Measurements from ENCODE around the gene RGS12. TPM values are rescaled to one million over a fixed set of nuclear protein-coding genes. Genes with fewer than 3 reads are reported as not detected.

Gene RGS12
- total RNA-seq, 1 donor from 2014 or later, result 28.2 TPM

GRCh38 chr4:3330707-3331106 is 37.9 kb downstream of the RGS12 start:
- Histone ChIP-seq H3K9me3 (ENCODE audit: control insufficient read depth in 3 of 3, low read length in 3 of 3) (no peaks in the 10 kb centered on the region), H3K36me3 (ENCODE audit: control insufficient read depth in 3 of 3, insufficient read depth in 3 of 3, low read length in 3 of 3) (no peaks in the 10 kb centered on the region), H3K4me3 (ENCODE audit: low read length in 3 of 3) (no peak overlapping the region), H3K27ac (ENCODE audit: low read depth, low read length) (no peak overlapping the region), H3K27me3 (ENCODE audit: control insufficient read depth in 3 of 3, insufficient read depth in 3 of 3, low read length in 3 of 3) (no peaks in the 10 kb centered on the region), H3K9ac (ENCODE audit: low read depth in 1 of 3, low read length in 3 of 3) (no peak overlapping the region), H3K4me1 (ENCODE audit: control insufficient read depth in 3 of 3, insufficient read depth in 3 of 3, low read length in 3 of 3) (peaks cover 8 to 14% (median 12%) of the 10 kb centered on the region in 3 donors)

GRCh38 chr4:3331511-3332394 is 38.9 kb downstream of the RGS12 start:
- peak overlapping the region; percentile 50 for H3K27ac ChIP-seq (ENCODE audit: low read depth, low read length)
- H3K4me1 ChIP-seq (ENCODE audit: control insufficient read depth in 3 of 3, insufficient read depth in 3 of 3, low read length in 3 of 3), result peaks cover 8 to 14% (median 12%) of the 10 kb centered on the region in 3 donors
- H3K9ac ChIP-seq (ENCODE audit: low read depth in 1 of 3, low read length in 3 of 3), result no peak overlapping the region

GRCh38 chr4:3332498-3332897 is 39.7 kb downstream of the RGS12 start:
- H3K4me1 ChIP-seq (ENCODE audit: control insufficient read depth in 3 of 3, insufficient read depth in 3 of 3, low read length in 3 of 3), result peaks cover 8 to 14% (median 12%) of the 10 kb centered on the region in 3 donors
- H3K4me3 ChIP-seq (ENCODE audit: low read length in 3 of 3), result no peak overlapping the region
- H3K27ac ChIP-seq (ENCODE audit: low read depth, low read length), result no peak overlapping the region
- H3K27me3 ChIP-seq (ENCODE audit: control insufficient read depth in 3 of 3, insufficient read depth in 3 of 3, low read length in 3 of 3), result no peaks in the 10 kb centered on the region
- H3K36me3 ChIP-seq (ENCODE audit: control insufficient read depth in 3 of 3, insufficient read depth in 3 of 3, low read length in 3 of 3), result no peaks in the 10 kb centered on the region
- no peaks in the 10 kb centered on the region for H3K9me3 ChIP-seq (ENCODE audit: control insufficient read depth in 3 of 3, low read length in 3 of 3)
- H3K9ac ChIP-seq (ENCODE audit: low read depth in 1 of 3, low read length in 3 of 3), result no peak overlapping the region

More at GRCh38 chr4:3331511-3332394, 38.9 kb downstream of the RGS12 start:
- Histone ChIP-seq H3K4me3 (ENCODE audit: low read length in 3 of 3) (no peak overlapping the region), H3K9me3 (ENCODE audit: control insufficient read depth in 3 of 3, low read length in 3 of 3) (no peaks in the 10 kb centered on the region), H3K27me3 (ENCODE audit: control insufficient read depth in 3 of 3, insufficient read depth in 3 of 3, low read length in 3 of 3) (no peaks in the 10 kb centered on the region), H3K36me3 (ENCODE audit: control insufficient read depth in 3 of 3, insufficient read depth in 3 of 3, low read length in 3 of 3) (no peaks in the 10 kb centered on the region)

- H3K27ac ChIP-seq (ENCODE audit: low read depth, low read length), result no peak overlapping the region
- no peak overlapping the region for H3K9ac ChIP-seq (ENCODE audit: low read depth in 1 of 3, low read length in 3 of 3)
- H3K27me3 ChIP-seq (ENCODE audit: control insufficient read depth in 3 of 3, insufficient read depth in 3 of 3, low read length in 3 of 3), result no peaks in the 10 kb centered on the region
- H3K9me3 ChIP-seq (ENCODE audit: control insufficient read depth in 3 of 3, low read length in 3 of 3), result no peaks in the 10 kb centered on the region
- no peak overlapping the region for H3K4me3 ChIP-seq (ENCODE audit: low read length in 3 of 3)
- H3K4me1 ChIP-seq (ENCODE audit: control insufficient read depth in 3 of 3, insufficient read depth in 3 of 3, low read length in 3 of 3), result peaks cover 8 to 11% (median 9%) of the 10 kb centered on the region in 3 donors
- H3K36me3 ChIP-seq (ENCODE audit: control insufficient read depth in 3 of 3, insufficient read depth in 3 of 3, low read length in 3 of 3), result no peaks in the 10 kb centered on the region
Observed at GRCh38 chr4:3334316-3334715, 41.5 kb downstream of the RGS12 start.

- Histone ChIP-seq H3K36me3 (ENCODE audit: control insufficient read depth in 3 of 3, insufficient read depth in 3 of 3, low read length in 3 of 3) (no peaks in the 10 kb centered on the region), H3K9ac (ENCODE audit: low read depth in 1 of 3, low read length in 3 of 3) (no peak overlapping the region), H3K27ac (ENCODE audit: low read depth, low read length) (no peak overlapping the region), H3K27me3 (ENCODE audit: control insufficient read depth in 3 of 3, insufficient read depth in 3 of 3, low read length in 3 of 3) (no peaks in the 10 kb centered on the region), H3K9me3 (ENCODE audit: control insufficient read depth in 3 of 3, low read length in 3 of 3) (no peaks in the 10 kb centered on the region), H3K4me3 (ENCODE audit: low read length in 3 of 3) (no peak overlapping the region), H3K4me1 (ENCODE audit: control insufficient read depth in 3 of 3, insufficient read depth in 3 of 3, low read length in 3 of 3) (peaks cover 6 to 16% (median 12%) of the 10 kb centered on the region in 3 donors)
Observed at GRCh38 chr4:3335385-3335784, 42.6 kb downstream of the RGS12 start.

GRCh38 chr4:3335982-3336381 is 43.2 kb downstream of the RGS12 start:
- peaks cover 10 to 17% (median 15%) of the 10 kb centered on the region in 3 donors for H3K4me1 ChIP-seq (ENCODE audit: control insufficient read depth in 3 of 3, insufficient read depth in 3 of 3, low read length in 3 of 3)
- no peak overlapping the region for H3K9ac ChIP-seq (ENCODE audit: low read depth in 1 of 3, low read length in 3 of 3)
- no peaks in the 10 kb centered on the region for H3K9me3 ChIP-seq (ENCODE audit: control insufficient read depth in 3 of 3, low read length in 3 of 3)
- H3K36me3 ChIP-seq (ENCODE audit: control insufficient read depth in 3 of 3, insufficient read depth in 3 of 3, low read length in 3 of 3), result no peaks in the 10 kb centered on the region
- no peaks in the 10 kb centered on the region for H3K27me3 ChIP-seq (ENCODE audit: control insufficient read depth in 3 of 3, insufficient read depth in 3 of 3, low read length in 3 of 3)
- H3K4me3 ChIP-seq (ENCODE audit: low read length in 3 of 3), result no peak overlapping the region
- no peak overlapping the region for H3K27ac ChIP-seq (ENCODE audit: low read depth, low read length)

- Histone ChIP-seq H3K4me1 (ENCODE audit: control insufficient read depth in 3 of 3, insufficient read depth in 3 of 3, low read length in 3 of 3) (peaks cover 9 to 16% (median 15%) of the 10 kb centered on the region in 3 donors), H3K9me3 (ENCODE audit: control insufficient read depth in 3 of 3, low read length in 3 of 3) (no peaks in the 10 kb centered on the region), H3K9ac (ENCODE audit: low read depth in 1 of 3, low read length in 3 of 3) (no peak overlapping the region), H3K27ac (ENCODE audit: low read depth, low read length) (no peak overlapping the region), H3K36me3 (ENCODE audit: control insufficient read depth in 3 of 3, insufficient read depth in 3 of 3, low read length in 3 of 3) (no peaks in the 10 kb centered on the region), H3K4me3 (ENCODE audit: low read length in 3 of 3) (no peak overlapping the region), H3K27me3 (ENCODE audit: control insufficient read depth in 3 of 3, insufficient read depth in 3 of 3, low read length in 3 of 3) (no peaks in the 10 kb centered on the region)
Observed at GRCh38 chr4:3336382-3337356, 43.8 kb downstream of the RGS12 start.

GRCh38 chr4:3337357-3337732 is 44.5 kb downstream of the RGS12 start:
- no peaks in the 10 kb centered on the region for H3K9me3 ChIP-seq (ENCODE audit: control insufficient read depth in 3 of 3, low read length in 3 of 3)
- H3K27me3 ChIP-seq (ENCODE audit: control insufficient read depth in 3 of 3, insufficient read depth in 3 of 3, low read length in 3 of 3), result no peaks in the 10 kb centered on the region
- peaks cover 5 to 17% (median 13%) of the 10 kb centered on the region in 3 donors for H3K4me1 ChIP-seq (ENCODE audit: control insufficient read depth in 3 of 3, insufficient read depth in 3 of 3, low read length in 3 of 3)
- H3K36me3 ChIP-seq (ENCODE audit: control insufficient read depth in 3 of 3, insufficient read depth in 3 of 3, low read length in 3 of 3), result no peaks in the 10 kb centered on the region
- H3K9ac ChIP-seq (ENCODE audit: low read depth in 1 of 3, low read length in 3 of 3), result no peak overlapping the region
- no peak overlapping the region for H3K27ac ChIP-seq (ENCODE audit: low read depth, low read length)
- no peak overlapping the region for H3K4me3 ChIP-seq (ENCODE audit: low read length in 3 of 3)

- Histone ChIP-seq H3K36me3 (ENCODE audit: control insufficient read depth in 3 of 3, insufficient read depth in 3 of 3, low read length in 3 of 3) (no peaks in the 10 kb centered on the region), H3K9me3 (ENCODE audit: control insufficient read depth in 3 of 3, low read length in 3 of 3) (no peaks in the 10 kb centered on the region), H3K27me3 (ENCODE audit: control insufficient read depth in 3 of 3, insufficient read depth in 3 of 3, low read length in 3 of 3) (no peaks in the 10 kb centered on the region), H3K9ac (ENCODE audit: low read depth in 1 of 3, low read length in 3 of 3) (no peak overlapping the region), H3K4me3 (ENCODE audit: low read length in 3 of 3) (no peak overlapping the region), H3K27ac (ENCODE audit: low read depth, low read length) (no peak overlapping the region), H3K4me1 (ENCODE audit: control insufficient read depth in 3 of 3, insufficient read depth in 3 of 3, low read length in 3 of 3) (peaks cover 5 to 17% (median 13%) of the 10 kb centered on the region in 3 donors)
Observed at GRCh38 chr4:3337811-3338210, 45.0 kb downstream of the RGS12 start.

Measured in skeletal muscle tissue (tissue), 4 donors.